Right ventricle myocardium inferior (tissue), 1 donor: Measurements from ENCODE around the gene PADI4. TPM values are rescaled to one million over a fixed set of nuclear protein-coding genes. Genes with fewer than 3 reads are reported as not detected.
"Not testable (repeated sequence)": the region's sequence is repeated elsewhere in the genome, so short reads cannot be mapped to it uniquely, and the experiment has no call there.

Experiments used
- ATAC-seq: fragments of 200-7000 bp; cut with Tn5 transposase; one replicate; pipeline ENCODE4 v1.9.1; 2020; ENCODE audit warnings: mild to moderate bottlenecking, moderate library complexity
- DNase-seq: peaks from one replicate; pipeline ENCODE4 v3.0.0; 2021; ENCODE audit errors: missing footprints
- intact Hi-C: fragments of 100-400 bp; cut with DNase I; formaldehyde crosslinking; loops from one replicate; pipeline ENCODE4 v1.11.0; 2022
- total RNA-seq: library from RNA; stranded (reverse); fragmentation: NEBNext Ultra II Directional; extraction: Animal tissue kit (Norgen Biotek cat#: 25700); gene quantifications from one replicate; pipeline ENCODE4 v1.2.1, GENCODE V29; 2021
- donor health status: DM: no; HTN: yes; CAD: no; lungs with severe emphysema.

PADI4 gene
- total RNA-seq, 1 donor from 2014 or later: 0.24 TPM

- no peak for DNase-seq
- intact Hi-C loops: loop anchor here (10.0 kb wide), 1 partner anchor 274 kb away; no protein-coding TSS in a partner anchor
- no peak for ATAC-seq
These were observed 30.9 kb downstream of the PADI4 start for GRCh38 chr1:17338706-17339493.

GRCh38 chr1:17339521-17339920 is 31.5 kb downstream of the PADI4 start:
- ATAC-seq (no peak), DNase-seq (no peak)
- intact Hi-C loops: loop anchor here (10.0 kb wide), 1 partner anchor 275 kb away; no protein-coding TSS in a partner anchor

- ATAC-seq (no peak), DNase-seq (no peak)
- intact Hi-C loops: no loop called here
These were observed 32.4 kb downstream of the PADI4 start for GRCh38 chr1:17340358-17340757.

- ATAC-seq: no peak
- DNase-seq: no peak
- intact Hi-C loops: no loop called here
These were observed 34.0 kb downstream of the PADI4 start for GRCh38 chr1:17342014-17342441.

GRCh38 chr1:17345506-17345905 is 37.5 kb downstream of the PADI4 start:
- ATAC-seq, DNase-seq, intact Hi-C loops: not testable (repeated sequence)

- intact Hi-C loops: no loop called here
- ATAC-seq: no peak
- DNase-seq: no peak
These were observed 38.2 kb downstream of the PADI4 start for GRCh38 chr1:17346046-17346789.

GRCh38 chr1:17347769-17348592 is 40.0 kb downstream of the PADI4 start:
- DNase-seq (no peak), ATAC-seq (no peak)
- intact Hi-C loops: no loop called here

- intact Hi-C loops: no loop called here
- no peak for ATAC-seq
- DNase-seq: no peak
These were observed 40.7 kb downstream of the PADI4 start for GRCh38 chr1:17348593-17349234.

GRCh38 chr1:17350083-17350482 is 42.1 kb downstream of the PADI4 start:
- no peak for ATAC-seq
- no peak for DNase-seq
- intact Hi-C loops: no loop called here

GRCh38 chr1:17350928-17351446 is 43.0 kb downstream of the PADI4 start:
- DNase-seq: no peak
- intact Hi-C loops: no loop called here
- ATAC-seq: no peak

- ATAC-seq: no peak
- no peak for DNase-seq
- intact Hi-C loops: no loop called here
These were observed 43.8 kb downstream of the PADI4 start for GRCh38 chr1:17351598-17352324.

- intact Hi-C loops: no loop called here
- DNase-seq (no peak), ATAC-seq (no peak)
These were observed 44.5 kb downstream of the PADI4 start for GRCh38 chr1:17352419-17352909.

- DNase-seq (no peak), ATAC-seq (no peak)
- intact Hi-C loops: no loop called here
These were observed 47.9 kb downstream of the PADI4 start for GRCh38 chr1:17355898-17356297.

GRCh38 chr1:17356387-17357026 is 48.5 kb downstream of the PADI4 start:
- DNase-seq (no peak), ATAC-seq (no peak)
- intact Hi-C loops: no loop called here

- DNase-seq (no peak), ATAC-seq (no peak)
- intact Hi-C loops: no loop called here
These were observed 50.6 kb downstream of the PADI4 start for GRCh38 chr1:17358557-17358956.

GRCh38 chr1:17359031-17359430 is 51.0 kb downstream of the PADI4 start:
- DNase-seq: no peak
- intact Hi-C loops: no loop called here
- ATAC-seq: no peak

- intact Hi-C loops: no loop called here
- DNase-seq (no peak), ATAC-seq (no peak)
These were observed 51.8 kb downstream of the PADI4 start for GRCh38 chr1:17359808-17360207.
